ENCODE data around the gene ACO2. TPM values are rescaled to one million over a fixed set of nuclear protein-coding genes. Genes with fewer than 3 reads are reported as not detected.

The ACO2 gene
- total and polyA plus RNA-seq, 5 experiments from 2014 or later: 64.2 to 91.9 (median 72.3) TPM

- Mint-ChIP-seq H3K4me1 (peaks cover 23 to 55% (median 50%) of the 10 kb centered on the region in 4 donors), H3K27me3 (no peaks in the 10 kb centered on the region), H3K9me3 (no peaks in the 10 kb centered on the region), H3K4me3 (peak overlapping the region in 1 of 10 donors; percentile 19), H3K27ac (peak overlapping the region in 4 of 10 donors; percentile 32 to 67 (median 48)), H3K36me3 (peaks cover 0 to 24% (median 0%) of the 10 kb centered on the region in 3 donors)
- no peak for ATAC-seq
- POLR2A ChIA-PET: interaction anchor here (0.6 kb wide), 1 partner anchor 135 kb away, joined by 3 read pairs; no protein-coding TSS in a partner anchor
- no peak for DNase-seq
Measured at GRCh38 chr22:41540365-41540764, 71.4 kb downstream of the ACO2 start.

GRCh38 chr22:41541484-41541883 is 72.6 kb downstream of the ACO2 start:
- Mint-ChIP-seq H3K27me3 (no peaks in the 10 kb centered on the region), H3K36me3 (peaks cover 0 to 20% (median 0%) of the 10 kb centered on the region in 3 donors), H3K9me3 (no peaks in the 10 kb centered on the region), H3K27ac (peak overlapping the region in 9 of 10 donors; percentile 13 to 98 (median 57)), H3K4me1 (peaks cover 23 to 59% (median 51%) of the 10 kb centered on the region in 4 donors), H3K4me3 (peak overlapping the region in 9 of 10 donors; percentile 0 to 64 (median 27))
- DNase-seq (no peak), ATAC-seq (no peak)
- POLR2A ChIA-PET: interaction anchor here (1.0 kb wide), 1 partner anchor 10 kb away, joined by 3 read pairs; no protein-coding TSS in a partner anchor

GRCh38 chr22:41542224-41542623 is 73.3 kb downstream of the ACO2 start:
- Mint-ChIP-seq H3K9me3 (no peaks in the 10 kb centered on the region), H3K27me3 (no peaks in the 10 kb centered on the region), H3K4me3 (peak overlapping the region; percentile 75 to 100 (median 98)), H3K36me3 (peaks cover 0 to 18% (median 0%) of the 10 kb centered on the region in 3 donors), H3K27ac (peak overlapping the region; percentile 57 to 99 (median 90)), H3K4me1 (peaks cover 21 to 57% (median 51%) of the 10 kb centered on the region in 4 donors)
- no peak for ATAC-seq
- POLR2A ChIA-PET: interaction anchor here (2.5 kb wide), 1 partner anchor 47 kb away, joined by 10 read pairs; the partner anchor contains the start of gene PMM1
- DNase-seq: no peak

GRCh38 chr22:41543854-41544670 is 75.1 kb downstream of the ACO2 start, which contains the start of gene POLR3H:
TSS of gene POLR3H (minus strand) at chr22:41544470. CDS start at chr22:41544101, 369 bp downstream.
- ATAC-seq: peak; percentile 94 to 97
- POLR2A ChIA-PET: interaction anchor here (0.6 to 2.5 kb wide), 8 partner anchors 12 to 723 kb away, joined by 3 to 10 read pairs (median 5); partner anchors contain the start of genes ACO2, PHF5A, PMM1 and TEF
- Mint-ChIP-seq H3K27me3 (no peaks in the 10 kb centered on the region), H3K4me1 (peaks cover 21 to 57% (median 51%) of the 10 kb centered on the region in 4 donors), H3K9me3 (no peaks in the 10 kb centered on the region), H3K36me3 (peaks cover 0 to 11% (median 0%) of the 10 kb centered on the region in 3 donors), H3K27ac (peak within 1 kb of the TSS; percentile 83 to 99 (median 96)), H3K4me3 (peak within 1 kb of the TSS; percentile 91 to 100 (median 98))
- peak; percentile 89 to 98 (median 95) for DNase-seq

GRCh38 chr22:41544671-41545476 is 76.0 kb downstream of the ACO2 start:
- H3K36me3 Mint-ChIP-seq: peaks cover 0 to 3% (median 0%) of the 10 kb centered on the region in 3 donors
- peak in 1 of 10 donors; percentile 18 for DNase-seq
- no peaks in the 10 kb centered on the region for H3K9me3 Mint-ChIP-seq
- peak overlapping the region; percentile 91 to 100 (median 98) for H3K4me3 Mint-ChIP-seq
- peak in 1 of 2 donors; percentile 20 for ATAC-seq
- H3K27ac Mint-ChIP-seq: peak overlapping the region; percentile 83 to 99 (median 96)
- H3K27me3 Mint-ChIP-seq: no peaks in the 10 kb centered on the region
- POLR2A ChIA-PET: interaction anchor here (0.8 to 1.4 kb wide), 3 partner anchors 27 to 163 kb away, joined by 3 to 6 read pairs (median 3); partner anchors contain the start of gene TEF
- H3K4me1 Mint-ChIP-seq: peaks cover 21 to 52% (median 49%) of the 10 kb centered on the region in 4 donors

GRCh38 chr22:41548830-41549211 is 79.9 kb downstream of the ACO2 start:
- POLR2A ChIA-PET: no interaction called here
- no peaks in the 10 kb centered on the region for H3K9me3 Mint-ChIP-seq
- H3K4me3 Mint-ChIP-seq: no peak overlapping the region

GRCh38 chr22:41550952-41551491 is 82.1 kb downstream of the ACO2 start:
- H3K27ac Mint-ChIP-seq: no peak overlapping the region
- H3K4me1 Mint-ChIP-seq: no peaks in the 10 kb centered on the region

More at GRCh38 chr22:41548830-41549211, 79.9 kb downstream of the ACO2 start:
- Mint-ChIP-seq H3K27me3 (peaks cover 0 to 2% (median 0%) of the 10 kb centered on the region in 5 donors), H3K4me1 (peaks cover 8 to 16% (median 15%) of the 10 kb centered on the region in 4 donors), H3K27ac (peak overlapping the region in 1 of 10 donors; percentile 15), H3K36me3 (no peaks in the 10 kb centered on the region)
- ATAC-seq (no peak), DNase-seq (no peak)

GRCh38 chr22:41551877-41552582 is 83.1 kb downstream of the ACO2 start:
- H3K36me3 Mint-ChIP-seq: no peaks in the 10 kb centered on the region
- DNase-seq (no peak), ATAC-seq (no peak)
- H3K4me1 Mint-ChIP-seq: peaks cover 0 to 3% (median 2%) of the 10 kb centered on the region in 4 donors
- POLR2A ChIA-PET: interaction anchor here (0.6 kb wide), 1 partner anchor 114 kb away, joined by 4 read pairs; no protein-coding TSS in a partner anchor
- no peaks in the 10 kb centered on the region for H3K9me3 Mint-ChIP-seq
- peaks cover 0 to 10% (median 3%) of the 10 kb centered on the region in 5 donors for H3K27me3 Mint-ChIP-seq
- peak overlapping the region in 1 of 10 donors; percentile 12 for H3K4me3 Mint-ChIP-seq
- peak overlapping the region in 1 of 10 donors; percentile 21 for H3K27ac Mint-ChIP-seq

More at GRCh38 chr22:41550952-41551491, 82.1 kb downstream of the ACO2 start:
- ATAC-seq: no peak
- Mint-ChIP-seq H3K4me3 (no peak overlapping the region), H3K9me3 (no peaks in the 10 kb centered on the region), H3K27me3 (peaks cover 0 to 2% (median 0%) of the 10 kb centered on the region in 5 donors), H3K36me3 (no peaks in the 10 kb centered on the region)
- DNase-seq: no peak
- POLR2A ChIA-PET: no interaction called here

- Mint-ChIP-seq H3K9me3 (no peaks in the 10 kb centered on the region), H3K4me3 (no peak overlapping the region)
- POLR2A ChIA-PET: no interaction called here
Measured at GRCh38 chr22:41555325-41555982, 86.5 kb downstream of the ACO2 start.

GRCh38 chr22:41556561-41556960 is 87.6 kb downstream of the ACO2 start:
- Mint-ChIP-seq H3K4me3 (peak overlapping the region in 1 of 10 donors; percentile 13), H3K27me3 (peaks cover 11 to 34% (median 19%) of the 10 kb centered on the region in 5 donors), H3K9me3 (no peaks in the 10 kb centered on the region), H3K36me3 (no peaks in the 10 kb centered on the region), H3K4me1 (peaks cover 0 to 3% (median 2%) of the 10 kb centered on the region in 4 donors), H3K27ac (peak overlapping the region in 4 of 10 donors; percentile 11 to 68 (median 35))
- ATAC-seq: no peak
- no peak for DNase-seq
- POLR2A ChIA-PET: no interaction called here

More at GRCh38 chr22:41555325-41555982, 86.5 kb downstream of the ACO2 start:
- Mint-ChIP-seq H3K27me3 (peaks cover 7 to 24% (median 14%) of the 10 kb centered on the region in 5 donors), H3K36me3 (no peaks in the 10 kb centered on the region), H3K4me1 (peaks cover 0 to 3% (median 2%) of the 10 kb centered on the region in 4 donors), H3K27ac (no peak overlapping the region)
- ATAC-seq (no peak), DNase-seq (no peak)

Measured in naive thymus-derived CD8-positive, alpha-beta T cell (primary cell).